Endometrial microvascular endothelial cells (primary cell): ENCODE data around the gene GDF7. TPM values are rescaled to one million over a fixed set of nuclear protein-coding genes. Genes with fewer than 3 reads are reported as not detected.
"Not testable (repeated sequence)": the region's sequence is repeated elsewhere in the genome, so short reads cannot be mapped to it uniquely, and the experiment has no call there.

Source experiments
- in situ Hi-C: cut with HindIII; loops from 2 replicates; pipeline ENCODE4 v1.10.0; 2017; ENCODE audit warnings: low sequenced_read_pairs, low pct_unique_long_range_greater_than_20kb; ENCODE audit errors: inconsistent ontology term
- total RNA-seq: library from RNA; depleted of rRNA; stranded (reverse); fragments of >200 nt; gene quantifications from one replicate; pipeline ENCODE4 v1.2.3, GENCODE V29; 2015; ENCODE audit errors: inconsistent ontology term

GDF7 gene
- total RNA-seq, 1 donor from 2014 or later = 0.09 TPM

- in situ Hi-C loops = no loop called here
These were observed 11.8 kb downstream of the GDF7 start for GRCh38 chr2:20678780-20679179.

GRCh38 chr2:20680744-20681375 is 13.9 kb downstream of the GDF7 start:
- in situ Hi-C loops = no loop called here

GRCh38 chr2:20682167-20682920 is 15.4 kb downstream of the GDF7 start:
- in situ Hi-C loops = no loop called here

GRCh38 chr2:20684581-20685063 is 17.7 kb downstream of the GDF7 start:
- in situ Hi-C loops = no loop called here

- in situ Hi-C loops = no loop called here
These were observed 20.4 kb downstream of the GDF7 start for GRCh38 chr2:20687260-20687832.

- in situ Hi-C loops = no loop called here
These were observed 22.7 kb downstream of the GDF7 start for GRCh38 chr2:20689428-20690264.

- in situ Hi-C loops = no loop called here
These were observed 24.3 kb downstream of the GDF7 start for GRCh38 chr2:20691076-20691734.

GRCh38 chr2:20692081-20692480 is 25.1 kb downstream of the GDF7 start:
- in situ Hi-C loops = no loop called here

GRCh38 chr2:20693317-20693716 is 26.4 kb downstream of the GDF7 start:
- in situ Hi-C loops = no loop called here

GRCh38 chr2:20696366-20696765 is 29.4 kb downstream of the GDF7 start:
- in situ Hi-C loops = no loop called here

- in situ Hi-C loops = no loop called here
These were observed 30.5 kb downstream of the GDF7 start for GRCh38 chr2:20697322-20697934.

GRCh38 chr2:20698916-20699613 is 32.1 kb downstream of the GDF7 start:
- in situ Hi-C loops = no loop called here

GRCh38 chr2:20702563-20702962 is 35.6 kb downstream of the GDF7 start:
- in situ Hi-C loops = no loop called here

GRCh38 chr2:20704886-20705285 is 37.9 kb downstream of the GDF7 start:
- in situ Hi-C loops = no loop called here

- in situ Hi-C loops = no loop called here
These were observed 39.3 kb downstream of the GDF7 start for GRCh38 chr2:20706217-20706616.

GRCh38 chr2:20706786-20707185 is 39.8 kb downstream of the GDF7 start:
- in situ Hi-C loops = no loop called here

GRCh38 chr2:20707601-20708000 is 40.7 kb downstream of the GDF7 start:
- in situ Hi-C loops = no loop called here

- in situ Hi-C loops = not testable (repeated sequence)
These were observed 44.7 kb downstream of the GDF7 start for GRCh38 chr2:20711641-20712040.
